ENCODE data around the gene ANKRD44.

- TF ChIP-seq CTCF (IDR thresholded peaks at IDR 0.05; ENCODE audit: low read length), result no peak
- no peak for TF ChIP-seq EZH2 (IDR thresholded peaks at IDR 0.05; ENCODE audit: borderline replicate concordance, low read length)
These were observed 357.6 kb downstream of the ANKRD44 start for GRCh38 chr2:196952936-196953335.
